ENCODE results near the gene MAD2L2.

MAD2L2 gene

DNA sequence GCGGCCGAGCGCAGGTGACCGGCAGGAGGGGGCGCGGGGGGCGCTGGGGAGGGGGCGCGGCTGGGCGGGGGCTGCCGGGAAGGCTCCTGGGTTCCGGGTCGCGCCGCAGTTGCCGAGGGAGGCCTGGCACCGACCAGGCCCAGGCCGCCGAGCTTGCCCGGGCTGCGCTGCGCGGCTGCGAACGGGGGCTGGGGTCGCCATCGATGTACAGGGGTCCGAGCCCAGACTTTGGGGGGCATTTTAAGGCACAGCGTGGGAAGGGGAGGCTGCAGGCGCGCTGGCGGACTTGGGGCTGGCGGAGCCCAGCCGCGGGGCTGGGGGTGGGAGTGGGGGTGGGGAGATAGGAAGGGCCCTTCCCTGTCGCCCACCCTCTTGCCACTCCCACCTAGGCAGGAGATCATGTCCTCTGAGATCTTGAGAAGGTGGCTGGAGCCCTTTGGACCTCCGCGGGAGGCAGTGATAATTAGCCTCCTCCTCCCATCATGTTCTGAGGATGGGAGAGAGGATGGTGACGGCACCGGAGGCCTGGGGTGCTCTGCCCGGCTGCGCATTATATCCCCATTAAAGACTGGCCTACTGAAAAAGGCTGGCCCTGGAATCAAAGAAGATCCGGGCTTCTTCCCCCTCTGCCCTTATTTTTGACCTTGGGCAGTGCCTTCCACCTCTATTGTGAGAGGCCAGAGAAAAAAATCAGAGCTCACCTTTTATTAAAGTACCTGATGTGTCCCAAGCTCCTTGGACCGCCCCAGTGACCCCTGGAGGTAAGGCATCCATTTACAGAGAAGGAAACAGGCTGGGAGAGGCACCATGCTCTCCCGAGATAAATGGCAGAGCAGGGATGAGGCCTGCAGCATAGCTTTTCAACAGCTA lies 25.8 kb downstream of the MAD2L2 start:
- Histone ChIP-seq H3K4me3 (ENCODE audit: low read length) (no peak overlapping the region), H3K36me3 (ENCODE audit: control insufficient read depth, insufficient read depth, low read length) (no peaks in the 10 kb centered on the region), H3K4me1 (ENCODE audit: control insufficient read depth, insufficient read depth, low read length) (peaks cover 23% of the 10 kb centered on the region), H3K9ac (ENCODE audit: low read length) (peak overlapping the region; percentile 53), H3K27me3 (ENCODE audit: control insufficient read depth, insufficient read depth, low read length) (peaks cover 16% of the 10 kb centered on the region), H3K9me3 (ENCODE audit: control insufficient read depth, low read length) (no peaks in the 10 kb centered on the region)

DNA sequence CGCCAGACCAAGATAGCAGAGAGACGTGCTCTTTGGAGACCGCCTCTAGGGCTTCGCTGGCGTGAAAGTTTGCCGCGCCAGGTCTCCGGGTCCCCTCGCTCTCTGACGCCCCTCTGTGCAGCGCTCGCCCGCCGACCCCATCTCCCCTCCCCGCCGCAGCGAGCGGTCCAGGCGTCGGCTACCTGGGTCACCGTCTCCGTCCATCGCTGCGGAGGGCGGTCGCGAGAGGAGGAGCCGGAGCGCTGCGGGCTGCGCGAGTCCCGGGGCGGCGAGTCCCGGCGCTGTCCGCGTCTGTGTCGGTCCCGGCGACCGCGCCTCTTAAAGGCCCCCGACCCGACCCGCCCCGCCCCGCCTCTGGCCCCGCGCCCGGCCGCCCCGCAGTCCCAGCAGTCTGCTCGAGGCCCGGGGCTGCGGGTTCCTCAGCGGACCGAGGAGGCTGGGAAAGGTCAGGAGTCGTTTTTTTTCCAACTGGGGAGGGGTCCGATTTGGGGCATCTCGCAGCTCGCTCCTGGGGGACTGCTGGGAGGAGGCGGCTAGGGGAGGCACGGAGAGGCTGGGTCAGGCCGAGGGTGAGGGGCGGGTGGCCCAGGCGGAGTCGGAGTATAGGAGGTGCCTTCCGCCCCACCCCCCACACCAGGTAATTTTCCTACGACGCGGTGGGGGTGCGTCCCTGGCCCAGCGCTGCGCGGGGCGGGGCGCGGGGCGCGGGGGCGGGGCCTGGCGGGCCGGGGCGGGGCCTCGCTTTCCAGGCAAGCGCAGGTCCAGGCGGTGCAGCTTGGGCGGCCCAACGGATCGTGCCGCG lies 26.6 kb downstream of the MAD2L2 start, which contains the start of the genes FBXO2 and FBXO44:
FBXO2 (minus strand) TSS at position 293 of the 802 bp plus-strand sequence; CDS start at position 204, 89 bp downstream.
FBXO44 (plus strand) TSS at position 741 of the 802 bp plus-strand sequence. CDS start 959 bp downstream, outside the sequence.
- Histone ChIP-seq H3K27me3 (ENCODE audit: control insufficient read depth, insufficient read depth, low read length) (peaks cover 24% of the 10 kb centered on the region), H3K4me1 (ENCODE audit: control insufficient read depth, insufficient read depth, low read length) (peaks cover 32% of the 10 kb centered on the region), H3K9me3 (ENCODE audit: control insufficient read depth, low read length) (no peaks in the 10 kb centered on the region), H3K9ac (ENCODE audit: low read length) (peak within 1 kb of the TSS; percentile 53), H3K36me3 (ENCODE audit: control insufficient read depth, insufficient read depth, low read length) (no peaks in the 10 kb centered on the region), H3K4me3 (ENCODE audit: low read length) (no peak within 1 kb of the TSS)

DNA sequence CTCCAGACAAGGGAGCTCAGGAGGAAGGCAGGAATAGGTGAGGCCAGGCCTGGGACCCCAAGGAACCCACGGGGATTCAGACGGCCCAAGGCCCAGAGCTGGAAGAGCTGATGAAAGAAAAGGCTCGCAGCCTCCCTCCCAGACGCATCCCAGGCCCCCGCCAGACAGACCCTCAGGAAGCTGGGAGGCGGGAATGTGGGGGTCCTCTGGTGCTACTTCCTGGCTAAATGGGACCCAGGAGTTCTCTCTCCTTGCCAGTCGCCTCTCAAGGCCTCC lies 27.1 kb downstream of the MAD2L2 start:
- Histone ChIP-seq H3K9me3 (ENCODE audit: control insufficient read depth, low read length) (no peaks in the 10 kb centered on the region), H3K4me3 (ENCODE audit: low read length) (no peak overlapping the region), H3K36me3 (ENCODE audit: control insufficient read depth, insufficient read depth, low read length) (no peaks in the 10 kb centered on the region), H3K4me1 (ENCODE audit: control insufficient read depth, insufficient read depth, low read length) (peaks cover 34% of the 10 kb centered on the region), H3K9ac (ENCODE audit: low read length) (no peak overlapping the region), H3K27me3 (ENCODE audit: control insufficient read depth, insufficient read depth, low read length) (peaks cover 25% of the 10 kb centered on the region)

DNA sequence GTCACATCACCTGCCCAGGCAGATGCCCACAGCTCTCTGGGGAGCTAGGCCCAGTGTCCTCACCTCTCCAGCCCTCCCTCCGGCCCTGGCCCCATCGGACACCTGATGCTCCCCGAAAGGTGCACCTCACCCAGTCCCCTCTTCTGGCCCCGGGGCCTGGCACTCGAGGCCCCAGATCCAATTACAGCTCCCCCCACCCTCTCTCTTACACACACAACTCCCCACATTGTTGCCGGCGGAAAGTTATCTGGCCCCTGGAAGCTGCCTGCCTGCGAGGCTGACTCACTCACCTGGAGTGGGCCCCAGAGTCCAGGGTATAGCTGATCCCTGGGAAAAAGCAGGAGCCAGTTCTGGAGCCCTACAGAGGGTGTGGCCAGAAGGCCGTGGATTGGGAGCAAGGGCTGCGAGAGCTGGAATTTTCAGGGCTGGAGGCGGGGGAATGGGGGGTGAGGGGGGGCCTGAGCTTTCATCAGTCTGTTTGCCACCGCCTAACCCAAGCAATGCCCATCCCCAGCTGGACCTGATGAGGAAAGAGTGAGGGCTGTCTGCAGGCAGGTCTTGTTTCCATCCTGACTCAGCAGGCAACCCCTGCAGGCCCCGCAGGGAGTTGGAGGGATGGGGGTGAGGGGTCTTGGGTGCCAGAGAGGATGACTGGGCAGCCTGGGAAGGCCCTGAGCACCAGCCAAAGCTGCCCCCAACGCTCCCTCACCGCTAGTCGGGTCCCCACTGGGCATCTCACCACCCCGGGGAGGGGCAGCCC lies 27.7 kb downstream of the MAD2L2 start:
- Histone ChIP-seq H3K9ac (ENCODE audit: low read length) (no peak overlapping the region), H3K9me3 (ENCODE audit: control insufficient read depth, low read length) (no peaks in the 10 kb centered on the region), H3K36me3 (ENCODE audit: control insufficient read depth, insufficient read depth, low read length) (no peaks in the 10 kb centered on the region), H3K4me1 (ENCODE audit: control insufficient read depth, insufficient read depth, low read length) (peaks cover 38% of the 10 kb centered on the region), H3K4me3 (ENCODE audit: low read length) (no peak overlapping the region), H3K27me3 (ENCODE audit: control insufficient read depth, insufficient read depth, low read length) (peaks cover 28% of the 10 kb centered on the region)

DNA sequence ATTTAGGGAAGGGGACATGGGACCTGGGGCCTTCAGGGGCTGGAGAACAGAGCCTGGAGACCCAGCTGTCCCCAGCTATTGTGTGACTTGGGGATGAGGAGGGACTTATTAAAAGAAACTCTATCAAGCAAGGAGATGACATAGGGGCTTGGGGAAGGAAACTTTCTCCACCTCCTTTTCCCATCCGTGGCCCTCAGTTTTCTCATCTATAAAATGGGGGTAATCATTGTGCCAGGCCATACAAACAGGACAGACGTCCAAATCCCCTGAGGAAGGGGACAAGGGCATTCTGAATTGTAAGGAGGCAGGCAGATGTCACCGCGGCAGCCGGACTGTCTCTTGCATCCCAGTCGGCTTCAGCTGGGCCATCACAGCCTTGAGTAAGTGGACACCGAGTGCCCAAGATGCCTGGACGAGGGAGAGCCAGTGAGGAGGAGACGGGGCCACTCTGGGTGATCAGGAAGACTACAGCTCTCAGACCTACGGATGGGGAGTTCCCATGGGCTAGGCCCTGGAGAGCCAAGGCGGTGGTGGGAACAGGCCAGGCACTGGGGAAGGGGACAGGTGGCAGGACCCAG lies 28.7 kb downstream of the MAD2L2 start:
- Histone ChIP-seq H3K36me3 (ENCODE audit: control insufficient read depth, insufficient read depth, low read length) (no peaks in the 10 kb centered on the region), H3K9me3 (ENCODE audit: control insufficient read depth, low read length) (no peaks in the 10 kb centered on the region), H3K27me3 (ENCODE audit: control insufficient read depth, insufficient read depth, low read length) (peaks cover 38% of the 10 kb centered on the region), H3K9ac (ENCODE audit: low read length) (no peak overlapping the region), H3K4me3 (ENCODE audit: low read length) (no peak overlapping the region), H3K4me1 (ENCODE audit: control insufficient read depth, insufficient read depth, low read length) (peaks cover 41% of the 10 kb centered on the region)

DNA sequence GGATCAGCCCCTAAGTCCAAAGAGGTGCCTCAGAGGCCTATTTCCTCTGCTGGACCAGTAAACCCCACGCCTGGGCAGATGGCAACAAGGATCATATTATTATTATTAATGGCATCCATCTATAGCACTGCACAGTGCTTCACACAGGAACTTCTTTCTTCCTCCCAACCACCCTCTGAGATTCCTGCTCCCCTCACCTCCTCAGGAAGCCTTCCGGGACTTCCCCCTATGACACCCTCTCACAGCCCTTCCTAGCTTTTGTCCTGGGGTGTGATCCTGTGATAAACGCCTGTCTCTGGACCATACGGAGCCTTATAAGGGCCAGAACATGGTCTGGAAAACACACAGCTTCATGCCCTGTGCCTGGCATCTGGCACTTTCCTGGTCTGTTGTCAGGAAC lies 29.9 kb downstream of the MAD2L2 start:
- no peak overlapping the region for H3K4me3 ChIP-seq (ENCODE audit: low read length)

DNA sequence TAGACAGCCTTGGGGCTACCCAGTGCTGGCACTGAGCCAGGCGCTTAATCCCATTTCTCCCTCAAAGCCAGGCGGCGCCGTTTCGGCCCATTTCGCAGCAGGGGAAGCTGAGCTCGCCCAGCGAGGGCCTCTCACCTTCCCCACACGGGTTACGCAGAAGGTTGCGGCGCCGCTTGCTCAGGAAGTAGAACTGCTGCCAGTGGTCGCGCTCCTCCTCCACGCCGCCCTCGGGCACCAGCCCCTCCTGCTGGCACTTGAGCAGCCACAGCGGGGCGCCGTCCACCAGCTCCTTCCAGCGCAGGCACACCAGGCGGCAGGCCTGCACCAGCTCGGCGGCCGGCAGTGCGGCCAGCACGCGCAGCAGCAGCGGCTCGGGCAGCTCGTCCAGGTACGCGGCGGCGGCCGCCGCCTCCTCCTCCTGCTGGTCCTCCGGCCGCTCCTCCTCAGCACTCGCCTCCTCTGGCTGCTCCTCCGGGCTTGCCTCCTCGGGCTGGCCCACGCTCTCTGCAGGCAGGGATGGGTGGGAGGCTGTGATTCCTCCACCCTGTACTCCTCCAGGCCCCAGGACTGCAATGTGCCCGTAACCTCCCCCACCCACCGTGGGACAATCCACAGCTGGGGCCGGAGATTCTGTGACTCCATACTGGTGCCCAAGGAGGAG lies 30.5 kb downstream of the MAD2L2 start:
- peaks cover 36% of the 10 kb centered on the region for H3K4me1 ChIP-seq (ENCODE audit: control insufficient read depth, insufficient read depth, low read length)
- no peak overlapping the region for H3K4me3 ChIP-seq (ENCODE audit: low read length)
- H3K27me3 ChIP-seq (ENCODE audit: control insufficient read depth, insufficient read depth, low read length) = peaks cover 44% of the 10 kb centered on the region
- H3K9ac ChIP-seq (ENCODE audit: low read length) = peak overlapping the region; percentile 17
- no peaks in the 10 kb centered on the region for H3K9me3 ChIP-seq (ENCODE audit: control insufficient read depth, low read length)
- H3K36me3 ChIP-seq (ENCODE audit: control insufficient read depth, insufficient read depth, low read length) = no peaks in the 10 kb centered on the region

More for the DNA sequence above, 29.9 kb downstream of the MAD2L2 start:
- no peaks in the 10 kb centered on the region for H3K9me3 ChIP-seq (ENCODE audit: control insufficient read depth, low read length)
- H3K9ac ChIP-seq (ENCODE audit: low read length) = peak overlapping the region; percentile 17
- H3K36me3 ChIP-seq (ENCODE audit: control insufficient read depth, insufficient read depth, low read length) = no peaks in the 10 kb centered on the region
- H3K27me3 ChIP-seq (ENCODE audit: control insufficient read depth, insufficient read depth, low read length) = peaks cover 47% of the 10 kb centered on the region
- H3K4me1 ChIP-seq (ENCODE audit: control insufficient read depth, insufficient read depth, low read length) = peaks cover 41% of the 10 kb centered on the region

DNA sequence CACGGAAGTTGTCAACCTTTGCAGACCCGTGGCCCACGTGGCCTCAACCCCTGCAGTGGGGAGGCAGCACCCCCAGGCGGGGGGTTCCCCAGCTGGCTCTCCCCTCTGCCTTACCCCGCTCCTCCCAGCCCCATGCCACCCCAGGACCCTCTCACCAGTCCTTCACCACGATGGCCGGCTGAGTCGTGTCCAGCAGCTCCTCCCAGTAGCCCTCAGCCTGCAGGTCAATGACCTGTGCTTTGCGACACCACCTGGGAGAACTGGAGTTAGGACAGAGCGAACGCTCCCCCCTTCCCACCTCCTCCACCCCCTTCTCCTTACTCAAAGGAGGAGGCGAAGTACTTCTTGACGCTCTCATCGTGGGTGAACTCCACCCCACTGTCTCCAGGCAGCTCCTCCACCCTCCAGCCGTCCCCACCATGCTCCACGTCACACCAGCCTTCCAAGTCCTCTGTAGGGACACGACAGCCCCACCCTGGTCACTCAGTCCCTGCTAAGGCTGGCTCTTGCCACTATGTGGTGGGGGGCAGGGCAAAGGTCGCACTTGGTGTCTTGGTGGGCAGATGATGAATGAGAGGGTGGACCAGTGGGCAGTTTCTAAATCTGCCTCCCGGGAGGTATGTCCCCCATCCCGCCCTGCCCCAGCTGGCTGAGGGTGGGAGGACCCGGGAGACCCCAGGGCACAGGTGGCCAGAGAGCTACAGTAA lies 31.2 kb downstream of the MAD2L2 start:
- Histone ChIP-seq H3K4me3 (ENCODE audit: low read length) (no peak overlapping the region), H3K4me1 (ENCODE audit: control insufficient read depth, insufficient read depth, low read length) (peaks cover 31% of the 10 kb centered on the region), H3K9ac (ENCODE audit: low read length) (no peak overlapping the region), H3K36me3 (ENCODE audit: control insufficient read depth, insufficient read depth, low read length) (no peaks in the 10 kb centered on the region), H3K27me3 (ENCODE audit: control insufficient read depth, insufficient read depth, low read length) (peaks cover 41% of the 10 kb centered on the region), H3K9me3 (ENCODE audit: control insufficient read depth, low read length) (no peaks in the 10 kb centered on the region)

DNA sequence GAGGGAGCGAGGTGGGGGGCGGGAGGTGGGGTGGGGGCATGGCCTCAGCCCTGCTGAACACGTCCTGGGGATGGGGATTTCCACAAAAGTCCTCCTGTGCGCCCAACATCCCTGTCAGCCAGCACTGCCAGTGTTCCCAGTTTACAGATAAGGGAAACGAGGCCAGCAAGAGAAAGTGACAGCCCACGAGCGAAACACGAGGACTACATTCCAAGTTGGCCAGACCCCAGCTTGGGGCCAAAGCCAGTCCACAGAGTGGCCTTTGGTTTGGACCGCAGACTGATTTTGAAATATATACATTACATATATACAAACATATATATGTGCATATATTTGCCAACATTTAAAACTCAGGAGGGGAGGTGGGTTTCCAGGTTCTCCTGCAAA lies 31.7 kb downstream of the MAD2L2 start:
- peaks cover 31% of the 10 kb centered on the region for H3K4me1 ChIP-seq (ENCODE audit: control insufficient read depth, insufficient read depth, low read length)
- H3K9ac ChIP-seq (ENCODE audit: low read length) = no peak overlapping the region
- no peaks in the 10 kb centered on the region for H3K9me3 ChIP-seq (ENCODE audit: control insufficient read depth, low read length)
- peaks cover 41% of the 10 kb centered on the region for H3K27me3 ChIP-seq (ENCODE audit: control insufficient read depth, insufficient read depth, low read length)
- H3K36me3 ChIP-seq (ENCODE audit: control insufficient read depth, insufficient read depth, low read length) = no peaks in the 10 kb centered on the region
- no peak overlapping the region for H3K4me3 ChIP-seq (ENCODE audit: low read length)

DNA sequence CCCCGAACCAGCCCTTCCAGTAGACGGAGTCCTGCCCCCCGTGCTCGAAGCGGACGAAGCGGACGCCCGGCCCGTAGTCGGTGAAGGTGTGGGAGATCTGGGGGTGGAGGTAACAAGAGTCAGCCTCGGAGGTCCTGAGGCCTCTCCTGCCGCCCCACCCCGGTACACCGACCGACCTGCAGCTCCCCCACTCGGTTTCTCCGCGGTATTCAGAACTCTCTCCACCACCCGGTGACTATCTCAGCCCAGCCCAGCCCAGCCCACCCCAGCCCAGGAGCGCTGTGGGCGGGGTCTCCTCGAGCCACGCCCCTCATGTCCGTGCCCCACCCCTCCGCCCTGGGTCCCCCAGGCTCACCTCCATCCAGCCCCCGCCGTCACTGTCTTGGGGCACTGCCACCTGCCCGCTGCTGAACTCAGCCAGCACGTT lies 32.2 kb downstream of the MAD2L2 start:
- H3K4me3 ChIP-seq (ENCODE audit: low read length) = no peak overlapping the region
- H3K36me3 ChIP-seq (ENCODE audit: control insufficient read depth, insufficient read depth, low read length) = no peaks in the 10 kb centered on the region
- H3K9ac ChIP-seq (ENCODE audit: low read length) = no peak overlapping the region
- H3K9me3 ChIP-seq (ENCODE audit: control insufficient read depth, low read length) = no peaks in the 10 kb centered on the region
- peaks cover 41% of the 10 kb centered on the region for H3K27me3 ChIP-seq (ENCODE audit: control insufficient read depth, insufficient read depth, low read length)
- peaks cover 28% of the 10 kb centered on the region for H3K4me1 ChIP-seq (ENCODE audit: control insufficient read depth, insufficient read depth, low read length)

DNA sequence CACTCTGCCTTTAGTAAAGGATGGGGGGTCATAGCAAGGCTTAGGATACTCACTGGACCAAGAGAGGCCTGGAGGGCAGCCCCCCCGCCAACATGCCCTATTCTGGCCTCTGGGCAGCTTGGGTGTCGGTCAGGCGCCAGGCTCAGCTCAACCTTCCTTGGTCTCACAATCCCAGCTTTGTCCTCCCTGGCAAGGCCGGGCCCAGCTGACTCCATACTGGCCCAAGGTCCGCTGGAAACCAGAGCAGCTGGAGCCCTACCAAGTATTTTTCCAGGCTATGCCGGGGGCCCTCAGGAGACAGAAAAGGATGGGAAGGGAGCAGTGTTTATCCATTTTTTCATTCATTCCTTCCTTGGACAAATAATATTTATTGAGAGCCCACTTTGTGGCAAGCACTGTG lies 32.9 kb downstream of the MAD2L2 start:
- Histone ChIP-seq H3K36me3 (ENCODE audit: control insufficient read depth, insufficient read depth, low read length) (no peaks in the 10 kb centered on the region), H3K4me3 (ENCODE audit: low read length) (no peak overlapping the region), H3K9me3 (ENCODE audit: control insufficient read depth, low read length) (no peaks in the 10 kb centered on the region), H3K4me1 (ENCODE audit: control insufficient read depth, insufficient read depth, low read length) (peaks cover 25% of the 10 kb centered on the region), H3K9ac (ENCODE audit: low read length) (no peak overlapping the region), H3K27me3 (ENCODE audit: control insufficient read depth, insufficient read depth, low read length) (peaks cover 41% of the 10 kb centered on the region)

Data from mucosa of stomach (tissue), 1 donor.